A549 (cell line): ENCODE measurements around the gene SCNN1B. TPM values are rescaled to one million over a fixed set of nuclear protein-coding genes. Genes with fewer than 3 reads are reported as not detected.
A peak's percentile ranks its signal among the peaks of the same experiment; 100 is the strongest.

Experiments
- ATAC-seq, 2 experiments: fragments of 200-7000 bp in 1 of 2; fragments of >200 bp in 1 of 2; cut with Nextera tagmentation in 1 of 2; cut with Tn5 transposase in 1 of 2; 3 replicates each; pipeline versions ENCODE4 v1.8.0 to v1.9.1; 2018 to 2020; ENCODE audit warnings: mild to moderate bottlenecking in 1 of 2, moderate library complexity in 1 of 2
- CTCF ChIA-PET: fragments of 300-600 bp; sonication (Branson Sonifier 250); formaldehyde crosslinking; extraction: SDS; loops from one replicate; lab custom pipeline; 2021; ENCODE audit warnings: antibody characterized with exemption, inconsistent platforms; lab: Yijun Ruan, JAX
- POLR2A ChIA-PET: fragments of 350-600 bp; formaldehyde crosslinking; extraction: SDS; loops from one replicate; lab custom pipeline; 2021; ENCODE audit warnings: antibody characterized with exemption, inconsistent platforms; lab: Yijun Ruan, JAX
- DNase-seq, 2 experiments: peaks; one replicate each; pipeline versions ENCODE4 v3.0.0 to v3.0.0-alpha.2; 2011 to 2016; ENCODE audit warnings: low read depth in 1 of 2, low spot score in 1 of 2
- FAIRE-seq: peaks from 2 replicates; lab custom pipeline; 2011; peaks lifted over from hg19 to GRCh38; lab: Jason Lieb, UNC
- H3K27ac ChIP-seq, 2 experiments: fragments of >200 bp; sonication (Bioruptor Twin); formaldehyde crosslinking; 3 replicates each; pipeline ENCODE4 v1.5.1; 2016 to 2017
- H3K4me1 ChIP-seq: fragments of >200 bp; sonication (Bioruptor Twin); formaldehyde crosslinking; 3 replicates; pipeline ENCODE4 v1.6.1; 2016
- H3K4me2 ChIP-seq: fragments of >200 bp; sonication (Bioruptor Twin); formaldehyde crosslinking; 3 replicates; pipeline ENCODE4 v1.6.1; 2016
- H3K4me3 ChIP-seq: fragments of >200 bp; sonication (Bioruptor Twin); formaldehyde crosslinking; 3 replicates; pipeline ENCODE4 v1.5.1; 2016
- H3K9me3 ChIP-seq: fragments of >200 bp; sonication (Bioruptor Twin); formaldehyde crosslinking; 3 replicates; pipeline ENCODE4 v1.6.1; 2016
- ATOH8 ChIP-seq: fragments of 250-450 bp; sonication (Bioruptor Pico); IDR thresholded peaks from 2 replicates; pipeline ENCODE4 v1.5.0; 2020; ENCODE audit warnings: low read depth, mild to moderate bottlenecking, moderate library complexity
- CBX8 ChIP-seq: fragments of 200-600 bp; sonication (generic); IDR thresholded peaks from 2 replicates; pipeline ENCODE4 v1.6.1; 2016
- CEBPB ChIP-seq, 2 experiments: fragments of >200 bp in 1 of 2; sonication (Bioruptor Twin) in 1 of 2; formaldehyde crosslinking in 1 of 2; IDR thresholded peaks; 2 replicates each; pipeline ENCODE4 v1.6.1; 2012 to 2016
- CHD2 ChIP-seq: fragments of 150-350 bp; IDR thresholded peaks from 2 replicates; pipeline ENCODE4 v1.6.1; 2014; ENCODE audit warnings: low read length; ENCODE audit not compliant: partially characterized antibody
- EHMT2 ChIP-seq: fragments of 200-600 bp; sonication (generic); IDR thresholded peaks from 2 replicates; pipeline ENCODE4 v1.6.1; 2016; ENCODE audit warnings: antibody characterized with exemption, low read depth, mild to moderate bottlenecking, moderate library complexity
- ELK1 ChIP-seq: fragments of 150-350 bp; IDR thresholded peaks from 2 replicates; pipeline ENCODE4 v1.6.1; 2014; ENCODE audit warnings: low read depth, mild to moderate bottlenecking, low read length
- EP300 ChIP-seq, 2 experiments: fragments of >200 bp; sonication (Bioruptor Twin); formaldehyde crosslinking; IDR thresholded peaks; 2 replicates in 1 of 2; 3 replicates in 1 of 2; pipeline ENCODE4 v1.6.1; 2016 to 2017
- FOSB ChIP-seq: fragments of 250-450 bp; sonication (Bioruptor Pico); IDR thresholded peaks from 2 replicates; pipeline ENCODE4 v1.5.0; 2020; ENCODE audit warnings: mild to moderate bottlenecking, moderate library complexity
- FOSL2 ChIP-seq, 2 experiments: fragments of 450-650 bp in 1 of 2; fragments of >200 bp in 1 of 2; sonication (Bioruptor Twin) in 1 of 2; formaldehyde crosslinking; IDR thresholded peaks; 2 replicates each; pipeline versions ENCODE4 v1.5.0 to v1.6.1; 2016 to 2020; ENCODE audit warnings: mild to moderate bottlenecking in 1 of 2, moderate library complexity in 1 of 2
- FOXS1 ChIP-seq: fragments of 250-450 bp; sonication (Bioruptor Pico); IDR thresholded peaks from 2 replicates; pipeline ENCODE4 v1.5.0; 2020; ENCODE audit warnings: mild to moderate bottlenecking, moderate library complexity
- GATA3 ChIP-seq: IDR thresholded peaks from 2 replicates; pipeline ENCODE4 v1.6.1; 2012; ENCODE audit warnings: borderline replicate concordance
- HEYL ChIP-seq: fragments of 250-450 bp; sonication (Bioruptor Pico); IDR thresholded peaks from 2 replicates; pipeline ENCODE4 v1.8.0; 2021; ENCODE audit warnings: mild to moderate bottlenecking, moderate library complexity
- HMGXB4 ChIP-seq: fragments of 250-450 bp; sonication (Bioruptor Pico); IDR thresholded peaks from 2 replicates; pipeline ENCODE4 v1.5.0; 2021; ENCODE audit warnings: mild to moderate bottlenecking, moderate library complexity, borderline replicate concordance
- HOXA7 ChIP-seq: fragments of 250-450 bp; sonication (Bioruptor Pico); IDR thresholded peaks from 2 replicates; pipeline ENCODE4 v1.5.0; 2020; ENCODE audit warnings: mild to moderate bottlenecking, moderate library complexity
- HOXB13 ChIP-seq: fragments of 250-450 bp; sonication (Bioruptor Pico); IDR thresholded peaks from 2 replicates; pipeline ENCODE4 v1.5.0; 2020; ENCODE audit warnings: low read depth, mild to moderate bottlenecking, moderate library complexity
- HOXB5 ChIP-seq: fragments of 250-450 bp; sonication (Bioruptor Pico); IDR thresholded peaks from 2 replicates; pipeline ENCODE4 v1.5.0; 2020; ENCODE audit warnings: mild to moderate bottlenecking, moderate library complexity
- JUN ChIP-seq, 2 experiments: fragments of >200 bp; sonication (Bioruptor Twin); formaldehyde crosslinking; IDR thresholded peaks; 2 replicates in 1 of 2; 3 replicates in 1 of 2; pipeline ENCODE4 v1.6.1; 2016 to 2017
- KDM5A ChIP-seq: fragments of 200-600 bp; sonication (generic); IDR thresholded peaks from 2 replicates; pipeline ENCODE4 v1.6.1; 2016; ENCODE audit warnings: antibody characterized with exemption, mild to moderate bottlenecking
- MAFK ChIP-seq: fragments of 450-650 bp; IDR thresholded peaks from 2 replicates; pipeline ENCODE4 v1.6.1; 2014; ENCODE audit not compliant: partially characterized antibody
- NFE2L2 ChIP-seq: fragments of 150-350 bp; conservative IDR thresholded peaks from 2 replicates; pipeline ENCODE4 v1.6.1; 2014; ENCODE audit warnings: low read length
- PHF8 ChIP-seq: fragments of 200-600 bp; sonication (generic); IDR thresholded peaks from 2 replicates; pipeline ENCODE4 v1.6.1; 2016; ENCODE audit warnings: low read depth, mild to moderate bottlenecking, antibody characterized with exemption, moderate library complexity, borderline replicate concordance
- POLR2A ChIP-seq: IDR thresholded peaks from 2 replicates; pipeline ENCODE4 v1.6.1; 2012; ENCODE audit warnings: mild to moderate bottlenecking, low read length
- POLR2AphosphoS2 ChIP-seq: conservative IDR thresholded peaks from 2 replicates; pipeline ENCODE4 v1.6.1; 2012; ENCODE audit warnings: low read length, improper control_type of control experiment, inconsistent platforms
- RARB ChIP-seq: fragments of 250-450 bp; sonication (Bioruptor Pico); IDR thresholded peaks from 2 replicates; pipeline ENCODE4 v1.8.0; 2021; ENCODE audit warnings: mild to moderate bottlenecking, moderate library complexity
- RCOR1 ChIP-seq: fragments of 150-350 bp; IDR thresholded peaks from 2 replicates; pipeline ENCODE4 v1.6.1; 2014; ENCODE audit warnings: antibody characterized with exemption, low read length, low read depth
- RFX5 ChIP-seq: fragments of 450-650 bp; IDR thresholded peaks from 2 replicates; pipeline ENCODE4 v1.7.1; 2014; ENCODE audit warnings: antibody characterized with exemption, mild to moderate bottlenecking, moderate library complexity
- RNF2 ChIP-seq: fragments of 200-600 bp; sonication (generic); IDR thresholded peaks from 2 replicates; pipeline ENCODE4 v1.6.1; 2016; ENCODE audit warnings: low read depth, mild to moderate bottlenecking, antibody characterized with exemption, moderate library complexity, borderline replicate concordance
- SMC3 ChIP-seq: fragments of >200 bp; sonication (Bioruptor Twin); formaldehyde crosslinking; IDR thresholded peaks from 3 replicates; pipeline ENCODE4 v1.6.1; 2018; ENCODE audit warnings: inconsistent platforms
- ZFP36 ChIP-seq: fragments of 450-650 bp; IDR thresholded peaks from 2 replicates; pipeline ENCODE4 v1.6.1; 2014; ENCODE audit warnings: borderline replicate concordance; ENCODE audit not compliant: partially characterized antibody
- ZNF302 ChIP-seq: fragments of 250-450 bp; sonication (Bioruptor Pico); IDR thresholded peaks from 2 replicates; pipeline ENCODE4 v1.9.0; 2021; ENCODE audit warnings: inconsistent platforms, mild to moderate bottlenecking, moderate library complexity
- WGBS: methylation state at CpG from one replicate; pipeline ENCODE4 v1.1.6; 2017; ENCODE audit errors: missing lambda C conversion rate; 5-methylcytosine and 5-hydroxymethylcytosine counted together
- polyA plus RNA-seq, 4 experiments: library from polyadenylated mRNA; depleted of rRNA in 3 of 4; stranded (reverse); fragments of >200 nt; fragmentation: RNase III in 1 of 4; extraction: RNeasy Plus Mini Kit Qiagen cat#74134 plus additional on column Dnase treatment in 1 of 4; gene quantifications; 2 replicates in 3 of 4; 3 replicates in 1 of 4; pipeline ENCODE4 v1.2.3, GENCODE V29; 2011 to 2017

Gene SCNN1B
- polyA plus RNA-seq, 2 of the 4 experiments (the other 2 are of a cell fraction): 0.25 TPM; not detected in 1

- no peak for TF ChIP-seq POLR2AphosphoS2
Measured at GRCh38 chr16:23373436-23374219, 71.5 kb downstream of the SCNN1B start (continued).

GRCh38 chr16:23374721-23375510 is 72.8 kb downstream of the SCNN1B start:
- CTCF ChIA-PET: interaction anchor here (1.3 to 1.7 kb wide), 3 partner anchors 17 to 192 kb away, joined by 3 to 5 read pairs (median 3); partner anchors contain the start of gene SCNN1G
- Histone ChIP-seq H3K27ac (no peak overlapping the region), H3K4me1 (no peaks in the 10 kb centered on the region), H3K4me2 (no peak overlapping the region), H3K9me3 (no peaks in the 10 kb centered on the region), H3K4me3 (no peak overlapping the region)
- DNase-seq (no peak), ATAC-seq (peak in 1 of 2 experiments; percentile 16; a peak in 2 of 6 replicates), FAIRE-seq (no peak)
- 60% methylated on average over 15 of the region's 17 CpGs for WGBS
- TF ChIP-seq ZNF302 (no peak), KDM5A (no peak), HOXA7 (CRISPR knock-in tag) (no peak), ZFP36 (no peak), NFE2L2 (no peak), GATA3 (no peak), SMC3 (no peak), CBX8 (no peak), EHMT2 (no peak), PHF8 (no peak), RNF2 (no peak), CHD2 (no peak), HOXB13 (CRISPR knock-in tag) (no peak), HMGXB4 (CRISPR knock-in tag) (no peak), MAFK (no peak), FOSB (no peak), FOXS1 (CRISPR knock-in tag) (no peak), POLR2A (no peak), HOXB5 (no peak)
- POLR2A ChIA-PET: no interaction called here

GRCh38 chr16:23375643-23376042 is 73.5 kb downstream of the SCNN1B start:
- FAIRE-seq: no peak
- no peaks in the 10 kb centered on the region for H3K9me3 ChIP-seq
- ChIA-PET POLR2A (no interaction called here), CTCF (interaction anchor here (1.3 to 1.7 kb wide), 2 partner anchors 16 to 193 kb away, joined by 3 read pairs; partner anchors contain the start of gene SCNN1G)
- no peak overlapping the region for H3K4me2 ChIP-seq
- peak in 1 of 2 experiments; percentile 24; a peak in 2 of 6 replicates for ATAC-seq
- no peaks in the 10 kb centered on the region for H3K4me1 ChIP-seq
- H3K27ac ChIP-seq: no peak overlapping the region
- no peak for DNase-seq
- no CpG with 5 or more reads among the region's 7 CpGs for WGBS
- no peak overlapping the region for H3K4me3 ChIP-seq
- no peak for TF ChIP-seq RARB (CRISPR knock-in tag)
- no peak for TF ChIP-seq ATOH8 (CRISPR knock-in tag)
- no peak for TF ChIP-seq NFE2L2
- TF ChIP-seq CEBPB (IDR thresholded peaks at IDR 0.05): no peak
- TF ChIP-seq HMGXB4 (CRISPR knock-in tag): no peak
- no peak for TF ChIP-seq CHD2
- no peak for TF ChIP-seq RFX5
- no peak for TF ChIP-seq HOXB5
- no peak for TF ChIP-seq EP300 (IDR thresholded peaks at IDR 0.05)
- TF ChIP-seq RCOR1: no peak
- no peak for TF ChIP-seq ELK1
- TF ChIP-seq FOSL2 (IDR thresholded peaks at IDR 0.05): no peak
- TF ChIP-seq FOSL2 (CRISPR knock-in tag; IDR thresholded peaks at IDR 0.05): no peak
- TF ChIP-seq JUN (IDR thresholded peaks at IDR 0.05): no peak
- no peak for TF ChIP-seq HEYL
